Mucosa of gallbladder (tissue), 1 donor: ENCODE measurements around the gene FKBP8. TPM values are rescaled to one million over a fixed set of nuclear protein-coding genes. Genes with fewer than 3 reads are reported as not detected.
A peak's percentile ranks its signal among the peaks of the same experiment; 100 is the strongest.
"Not testable (repeated sequence)": the region's sequence is repeated elsewhere in the genome, so short reads cannot be mapped to it uniquely, and the experiment has no call there.

Source experiments
- DNase-seq: peaks from one replicate; pipeline ENCODE4 v3.0.0-alpha.2; 2020; ENCODE audit warnings: low spot score
- total RNA-seq: library from RNA; stranded (reverse); gene quantifications from one replicate; pipeline ENCODE4 v1.2.1, GENCODE V29; 2021
- donor health status: DM: no; HTN: no; CAD: no.

FKBP8 gene
- total RNA-seq, 1 donor from 2014 or later, result 226 TPM

DNA sequence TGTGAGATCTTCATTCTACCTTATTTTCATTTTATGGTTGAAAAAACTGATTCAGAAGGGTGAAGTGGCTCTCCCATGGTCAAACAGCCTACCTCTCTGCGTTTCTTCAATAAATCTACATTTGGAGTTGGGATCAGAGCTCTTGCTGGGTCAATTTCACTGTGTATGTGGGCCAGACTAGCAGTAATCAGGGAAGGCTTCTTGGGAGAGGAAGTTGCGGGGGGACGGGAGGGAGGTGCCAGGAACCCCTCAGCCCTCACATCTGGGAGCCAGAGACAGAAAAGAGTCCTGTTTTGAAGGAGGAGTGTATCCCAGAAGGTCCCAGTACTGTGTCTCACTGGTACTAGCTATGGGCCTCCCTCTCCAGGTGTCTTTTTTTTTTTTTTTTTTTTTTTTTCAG lies 15.2 kb upstream of the FKBP8 start:
- DNase-seq, result no peak

DNA sequence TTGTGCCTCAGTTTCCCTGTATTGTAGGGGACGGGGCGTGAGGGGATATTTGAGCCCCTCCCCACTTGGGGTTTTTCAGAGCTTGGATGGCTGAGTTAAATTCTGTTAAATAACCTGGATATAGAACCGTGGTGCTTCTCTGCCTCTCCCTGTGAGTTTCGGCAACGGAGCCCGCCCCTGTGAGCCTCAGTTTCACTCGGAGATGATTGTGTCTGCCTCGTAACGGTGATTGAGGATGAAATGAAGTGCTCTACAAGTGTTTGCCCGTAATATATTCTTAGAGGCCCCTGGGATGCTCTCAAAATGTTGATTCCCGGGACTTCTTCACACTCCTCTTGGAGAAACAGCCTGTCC lies 14.8 kb upstream of the FKBP8 start:
- DNase-seq, result no peak

DNA sequence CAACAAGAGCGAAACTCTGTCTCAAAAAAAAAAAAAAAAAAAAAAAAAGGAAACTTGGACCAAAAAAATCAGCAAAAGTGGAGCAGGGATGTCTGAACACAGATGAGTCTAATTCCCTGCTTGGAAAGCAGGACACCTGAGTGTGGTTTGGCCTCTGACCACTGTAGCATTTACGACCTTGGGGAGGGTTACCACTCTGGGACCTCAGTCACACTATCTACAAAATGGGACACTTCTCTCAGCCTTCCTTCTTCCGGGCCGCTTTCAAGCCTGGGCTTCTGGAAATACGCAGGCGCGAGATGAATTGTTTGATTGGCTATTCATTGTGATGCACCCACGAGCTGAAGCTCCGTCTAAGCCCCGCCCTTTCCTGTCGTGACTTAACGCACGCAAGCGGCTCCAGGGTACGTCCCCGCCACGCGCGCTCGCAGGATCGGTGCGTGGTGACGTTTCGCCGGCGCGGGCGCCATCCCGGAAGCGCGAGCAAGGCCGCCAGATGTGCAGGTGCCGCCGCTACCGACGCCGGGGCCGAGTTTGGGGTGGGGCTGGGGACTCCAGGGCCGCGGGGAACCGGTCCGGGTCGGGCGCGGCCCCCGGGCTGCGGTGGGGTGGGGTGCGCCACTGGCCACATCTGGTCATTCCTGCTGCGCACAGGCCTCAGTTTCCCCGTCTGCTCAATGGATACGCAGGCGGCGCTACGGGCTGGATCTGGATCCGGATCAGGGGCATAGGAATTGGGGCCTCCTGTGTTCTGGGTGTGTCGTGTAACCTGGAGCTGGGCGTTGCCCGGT lies 14.2 kb upstream of the FKBP8 start, which contains the start of gene KXD1:
Gene KXD1, plus strand, starts transcription at position 460 of the 791 bp plus-strand sequence. CDS start 4,187 bp downstream, outside the sequence.
- peak; percentile 99 for DNase-seq

DNA sequence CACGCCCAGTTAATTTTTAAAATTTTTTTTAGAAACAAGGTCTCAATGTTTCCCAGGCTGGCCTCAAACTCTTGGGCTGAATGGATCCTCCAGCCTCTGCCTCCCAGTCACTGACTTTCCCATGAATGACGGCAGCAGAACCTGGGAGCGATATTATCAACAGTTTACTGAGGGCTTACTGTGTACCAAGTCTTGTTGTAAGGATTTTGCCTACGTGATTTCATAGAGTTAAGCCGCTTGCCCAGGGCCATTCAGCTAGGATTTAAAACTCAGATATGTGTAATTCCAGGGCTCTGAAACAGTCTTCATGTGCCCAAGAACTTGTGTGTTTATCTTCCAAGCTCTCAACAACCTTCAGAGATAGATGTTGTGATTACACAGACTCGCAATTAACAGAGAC lies 8.3 kb upstream of the FKBP8 start:
- no peak for DNase-seq

DNA sequence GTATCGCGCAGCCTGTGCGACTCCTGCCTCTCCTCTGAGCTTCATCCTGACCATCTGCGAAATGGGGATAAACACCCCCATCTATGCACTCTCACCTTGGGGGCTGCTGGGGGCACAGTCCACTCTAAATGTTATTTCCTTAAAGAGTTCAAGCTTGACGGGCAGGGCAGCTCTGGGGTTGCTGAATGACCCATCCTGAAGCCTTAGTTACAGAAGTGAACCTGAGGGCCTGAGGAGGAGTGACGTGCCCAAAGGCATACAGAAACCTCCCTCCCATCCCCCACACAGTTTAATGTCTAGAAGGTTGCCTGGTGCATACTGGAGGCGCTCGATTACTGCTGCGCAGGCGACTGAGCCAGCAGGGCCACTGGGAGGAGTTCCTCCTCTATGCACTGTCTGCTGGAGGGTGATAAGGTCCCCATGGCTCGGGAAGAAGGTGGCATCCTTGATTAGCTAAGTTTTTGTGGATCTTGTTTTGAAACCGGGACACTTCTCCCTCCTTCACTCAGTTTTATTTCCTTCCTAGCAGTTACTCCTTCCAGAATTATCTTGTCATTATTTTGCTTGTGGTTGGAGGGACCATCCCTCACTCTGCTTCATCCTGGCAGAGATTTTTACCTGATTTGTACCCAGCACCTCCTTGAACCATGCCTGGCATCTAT lies 572 bp upstream of the FKBP8 start:
- DNase-seq, result peak; percentile 74

DNA sequence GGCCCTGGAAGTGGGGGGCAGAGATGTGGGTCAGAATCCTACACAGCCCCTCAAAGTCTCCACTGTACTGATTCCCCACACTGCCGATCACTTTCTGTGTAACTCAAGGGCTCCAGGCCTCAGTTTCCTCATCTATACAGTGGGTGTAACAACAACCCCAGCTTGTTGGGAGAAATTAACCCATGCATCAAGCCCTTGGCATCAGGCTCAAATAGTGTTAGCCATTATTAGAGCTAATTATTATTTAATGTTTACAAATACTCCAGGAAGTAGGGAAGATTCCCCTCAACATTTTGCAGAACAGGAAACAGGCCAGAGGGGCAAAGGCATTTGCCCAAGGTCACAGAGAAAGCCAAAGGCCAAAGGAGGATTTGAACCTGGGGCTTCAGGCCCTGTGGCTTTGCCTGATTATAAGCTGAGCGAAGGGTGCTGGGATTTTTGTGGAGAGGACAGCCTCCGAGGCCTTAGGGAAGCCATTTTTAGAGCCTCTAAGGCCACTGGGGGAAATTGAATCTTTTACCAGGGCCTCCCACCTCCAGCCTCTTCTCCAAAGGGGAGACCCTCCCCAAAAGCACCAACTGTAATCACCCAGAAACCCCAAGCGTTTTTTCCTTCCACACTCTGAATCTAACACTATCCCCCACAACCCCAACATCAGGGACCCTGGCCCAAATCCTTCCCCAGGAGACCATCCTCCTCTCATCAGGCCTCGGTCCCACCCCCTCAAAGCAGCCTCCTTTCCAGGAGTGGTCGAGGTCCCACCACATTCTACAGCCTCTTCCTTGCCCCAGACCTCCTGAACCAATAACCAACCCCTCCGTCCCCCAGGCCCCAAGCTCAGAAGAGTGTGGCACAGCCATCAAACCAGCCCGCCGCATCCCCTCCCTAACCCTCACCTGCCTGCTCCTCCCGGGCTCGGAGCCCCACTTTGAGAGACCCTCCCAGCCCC lies 1.1 kb downstream of the FKBP8 start:
- DNase-seq, result no peak

DNA sequence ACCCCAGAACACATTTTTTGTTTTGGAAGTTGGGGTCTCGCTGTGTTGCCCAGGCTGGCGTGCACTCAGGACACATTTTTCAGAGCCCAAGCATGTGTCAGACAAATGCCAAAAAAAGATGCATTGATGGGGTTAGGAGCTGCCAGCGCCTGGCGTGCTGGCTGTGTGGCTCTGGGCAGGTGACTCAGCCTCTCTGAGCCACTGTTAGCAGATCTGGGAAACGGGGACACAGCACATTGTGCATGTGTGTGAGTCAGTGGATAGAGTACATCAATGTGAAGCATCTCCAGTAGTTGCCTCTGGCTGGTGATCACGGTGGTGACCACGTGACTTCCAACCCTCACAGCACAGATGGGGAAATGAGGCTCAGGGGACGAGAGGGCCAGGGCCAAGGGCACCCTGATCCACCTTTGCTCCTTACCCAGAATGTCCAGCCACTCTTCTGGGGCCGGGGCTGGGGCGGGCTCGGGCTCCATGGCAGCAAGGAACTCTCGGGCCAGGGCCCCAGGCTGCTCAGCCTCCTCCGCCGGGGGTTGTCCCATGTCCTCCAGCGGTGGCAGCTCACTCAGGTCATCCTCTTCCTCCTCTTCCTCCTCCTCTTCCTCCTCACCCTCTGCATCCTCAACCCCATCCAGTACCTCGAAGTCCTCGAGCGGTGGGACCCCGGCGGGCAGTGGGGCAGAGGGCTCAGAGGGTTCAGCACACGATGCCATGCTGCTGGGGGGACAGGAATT lies 1.9 kb downstream of the FKBP8 start:
- DNase-seq, result no peak

DNA sequence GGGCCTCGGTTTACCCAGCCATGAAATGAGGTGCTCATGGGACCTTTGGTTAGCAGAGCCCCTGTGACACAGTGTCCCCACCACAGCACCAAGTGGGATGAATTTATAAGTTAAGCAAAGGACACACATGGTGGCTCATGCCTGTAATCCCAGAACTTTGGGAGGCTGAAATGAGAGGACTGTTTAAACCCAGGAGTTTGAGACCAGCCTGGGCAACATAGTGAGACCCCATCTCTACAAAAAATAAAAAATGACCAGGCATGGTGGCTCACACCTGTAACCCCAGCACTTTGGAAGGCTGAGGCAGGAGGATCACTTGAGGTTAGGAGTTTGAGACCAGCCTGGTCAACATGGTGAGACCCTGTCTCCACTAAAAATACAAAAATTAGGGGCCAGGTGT lies 3.2 kb downstream of the FKBP8 start:
- DNase-seq, result not testable (repeated sequence)

DNA sequence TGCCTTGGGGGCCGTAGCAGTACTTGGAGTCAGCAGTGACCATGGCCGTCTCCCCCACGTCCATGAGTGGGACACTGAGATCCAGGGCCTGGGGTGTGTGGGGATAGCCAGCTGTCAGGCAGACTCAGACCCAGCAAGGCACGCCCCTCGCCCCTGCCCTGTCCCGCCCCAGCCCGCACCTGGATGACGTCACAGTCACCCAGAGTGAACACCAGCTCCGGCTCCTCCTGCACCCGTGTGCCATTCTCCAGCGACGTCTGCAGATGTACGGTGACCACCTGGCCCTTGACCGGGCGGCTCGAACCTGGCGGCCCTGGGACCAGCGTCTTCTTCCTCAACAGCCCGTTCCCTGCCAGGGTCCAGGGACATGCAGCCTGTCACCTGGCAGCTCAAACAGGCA lies 4.0 kb downstream of the FKBP8 start:
- no peak for DNase-seq

DNA sequence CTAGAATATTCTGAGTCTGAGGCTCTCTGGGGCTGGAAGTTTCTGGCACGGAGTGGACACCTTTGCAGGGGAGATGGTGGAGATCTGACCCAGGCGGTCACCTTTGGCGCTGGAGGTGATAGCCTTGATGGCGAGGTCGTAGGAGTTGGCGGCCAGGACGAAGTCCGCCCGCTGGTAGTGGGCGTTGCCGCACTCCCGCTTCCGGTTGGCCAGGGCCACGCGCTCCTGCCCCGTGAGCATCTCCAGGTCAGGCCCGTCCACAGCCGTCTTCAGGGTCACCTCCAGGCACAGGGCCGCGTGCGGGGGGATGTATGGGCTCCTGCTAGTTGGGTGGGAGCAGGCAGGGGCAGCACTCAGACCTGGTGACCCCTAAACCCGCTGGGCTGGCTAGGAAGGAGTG lies 5.3 kb downstream of the FKBP8 start:
- DNase-seq, result no peak

DNA sequence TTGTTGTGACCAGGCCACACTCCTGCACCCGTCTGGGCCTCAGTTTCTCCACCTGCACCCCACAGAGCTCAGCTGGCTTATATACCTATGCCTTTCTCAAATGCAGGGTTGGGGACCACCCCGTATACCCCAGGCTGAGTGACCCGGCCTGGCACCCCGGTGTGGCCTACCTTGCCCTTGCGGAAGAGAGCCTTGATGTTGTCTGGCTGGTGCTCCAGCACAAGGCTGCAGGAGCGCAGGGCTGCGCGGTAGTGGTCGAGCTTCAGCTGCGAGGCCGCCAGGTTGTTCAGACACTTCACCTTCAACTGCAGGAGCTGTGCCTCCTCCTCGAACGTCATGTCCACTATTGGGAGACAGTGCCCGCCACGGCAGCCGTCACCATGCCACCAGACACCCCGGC lies 5.9 kb downstream of the FKBP8 start:
- DNase-seq, result no peak

DNA sequence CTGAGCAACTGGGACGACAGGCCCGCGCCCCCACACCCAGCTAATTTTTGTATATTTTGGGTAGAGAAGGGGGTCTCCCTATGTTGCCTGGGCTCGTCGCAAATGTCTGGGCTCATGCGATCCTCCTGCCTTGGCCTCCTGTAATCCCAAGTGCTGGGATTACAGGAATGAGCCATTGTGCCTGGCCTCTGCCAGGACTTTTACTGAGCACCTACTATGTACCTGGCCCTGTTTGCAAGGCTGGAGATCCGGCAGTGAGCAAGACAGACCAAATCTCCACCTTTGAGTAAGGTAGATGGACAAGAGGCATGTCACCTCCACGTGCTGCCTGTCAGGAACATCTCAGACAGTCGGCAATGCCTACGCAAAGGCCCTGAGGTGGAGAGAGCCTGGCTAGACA lies 6.9 kb downstream of the FKBP8 start:
- DNase-seq, result no peak

DNA sequence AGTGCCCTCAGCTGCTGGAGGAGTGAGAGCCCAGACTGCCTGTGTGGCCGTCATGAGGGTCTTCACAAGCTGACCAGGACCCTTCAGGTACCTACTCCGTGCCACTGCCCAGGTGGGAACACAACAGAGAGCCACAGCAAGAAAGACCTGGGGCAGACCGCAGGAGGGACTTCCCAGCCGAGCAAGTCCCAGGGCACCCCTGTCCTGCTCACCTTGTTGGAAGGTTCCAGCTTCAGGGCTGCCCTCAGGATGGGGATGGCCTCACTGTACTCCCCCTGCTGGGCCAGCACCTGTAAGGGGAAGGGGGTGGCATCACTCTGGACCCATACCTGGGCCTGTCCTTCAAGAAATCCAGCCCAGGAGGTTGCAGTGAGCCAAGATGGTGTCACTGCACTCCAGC lies 10.3 kb downstream of the FKBP8 start:
- no peak for DNase-seq

DNA sequence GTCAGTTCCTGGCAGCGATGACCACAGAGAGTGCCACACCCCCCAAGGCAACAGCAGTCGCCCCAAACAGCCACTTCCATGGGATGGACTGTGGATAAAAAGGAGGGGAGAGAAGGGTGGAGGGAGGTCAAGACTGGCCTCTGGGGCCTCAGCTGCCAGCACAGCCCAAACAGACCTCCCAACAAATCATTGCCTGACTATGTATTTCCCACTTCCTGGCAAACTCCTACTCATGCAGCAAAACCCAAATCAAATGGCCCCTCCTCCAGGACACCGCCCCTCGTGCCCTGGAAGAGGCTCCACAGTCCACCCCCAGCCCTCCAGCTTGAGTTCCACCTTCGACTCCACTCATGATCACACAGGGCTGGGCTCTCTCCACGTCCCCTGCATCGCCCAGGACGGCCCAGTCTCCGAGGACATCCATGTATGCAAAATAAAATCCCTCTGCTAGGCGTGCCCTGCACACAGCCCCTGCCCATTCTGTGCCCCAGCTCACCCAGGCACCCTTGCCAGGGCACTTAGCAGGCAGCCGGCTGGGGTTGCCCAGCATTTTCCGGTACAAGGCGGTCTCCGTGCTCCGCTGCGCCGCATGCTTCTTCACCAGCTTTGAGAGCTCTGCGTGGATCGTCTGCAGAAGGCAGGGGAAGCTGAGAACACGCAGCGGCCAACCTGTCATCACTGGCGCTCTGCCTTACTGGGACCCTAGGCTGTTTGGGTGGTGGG lies 11.0 kb downstream of the FKBP8 start:
- DNase-seq, result no peak

DNA sequence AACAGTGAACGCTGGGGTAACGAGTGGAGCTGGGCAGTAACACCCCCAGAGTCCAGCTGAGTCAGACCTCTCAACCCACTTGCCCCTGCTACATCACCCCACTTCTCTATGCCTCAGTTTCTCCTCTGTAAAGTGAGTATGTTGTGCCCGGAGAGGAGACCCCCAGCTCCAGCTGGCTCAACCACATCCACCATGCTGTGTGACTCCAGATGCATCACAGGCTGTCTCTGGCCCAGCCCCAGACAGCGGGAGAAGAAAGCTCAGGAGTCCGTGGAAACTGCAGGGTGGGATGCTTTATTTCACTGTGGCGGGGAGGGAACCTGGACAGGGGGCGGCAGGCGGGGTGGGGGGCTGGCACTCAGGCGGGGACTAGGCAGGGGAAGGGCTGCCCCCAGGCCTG lies 11.9 kb downstream of the FKBP8 start:
- DNase-seq, result no peak

DNA sequence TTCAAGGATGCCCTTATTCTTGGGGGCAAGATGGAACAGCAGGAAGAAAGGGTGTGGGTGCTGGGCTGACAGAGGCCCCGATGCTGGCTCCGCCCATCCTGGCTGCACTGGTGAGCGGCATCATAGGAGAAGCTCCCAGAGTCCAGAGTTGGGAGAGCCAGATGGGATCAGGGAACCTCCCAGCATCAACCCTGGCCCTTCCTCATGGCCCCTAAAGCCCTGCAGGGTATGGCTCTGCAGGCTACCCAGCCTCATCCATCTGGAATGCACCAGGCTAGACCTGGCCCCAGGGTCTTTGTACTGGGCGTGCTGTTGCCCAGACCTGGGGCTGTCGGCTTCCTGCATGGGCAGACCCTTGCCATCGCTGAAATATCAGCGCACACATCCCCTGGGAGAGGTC lies 13.6 kb downstream of the FKBP8 start:
- DNase-seq, result no peak

DNA sequence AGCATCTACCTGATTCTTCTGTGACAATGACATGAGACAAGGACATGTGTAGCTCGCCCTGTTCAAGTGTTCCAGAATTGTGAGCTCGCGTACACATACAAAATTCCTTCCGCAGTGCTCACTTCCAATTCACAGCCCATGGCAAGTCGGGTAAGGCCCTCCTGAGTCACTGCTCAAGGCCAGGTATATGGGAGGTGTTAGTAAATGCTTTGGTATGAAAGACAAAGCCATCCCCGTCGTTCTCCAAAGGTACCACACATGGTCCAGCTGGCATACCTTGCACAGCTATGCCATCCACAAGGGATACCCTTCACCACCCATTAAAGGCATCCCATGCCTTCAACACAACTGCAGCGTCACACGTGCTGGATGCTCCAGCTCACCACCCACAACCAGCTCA lies 17.1 kb downstream of the FKBP8 start:
- DNase-seq, result no peak

DNA sequence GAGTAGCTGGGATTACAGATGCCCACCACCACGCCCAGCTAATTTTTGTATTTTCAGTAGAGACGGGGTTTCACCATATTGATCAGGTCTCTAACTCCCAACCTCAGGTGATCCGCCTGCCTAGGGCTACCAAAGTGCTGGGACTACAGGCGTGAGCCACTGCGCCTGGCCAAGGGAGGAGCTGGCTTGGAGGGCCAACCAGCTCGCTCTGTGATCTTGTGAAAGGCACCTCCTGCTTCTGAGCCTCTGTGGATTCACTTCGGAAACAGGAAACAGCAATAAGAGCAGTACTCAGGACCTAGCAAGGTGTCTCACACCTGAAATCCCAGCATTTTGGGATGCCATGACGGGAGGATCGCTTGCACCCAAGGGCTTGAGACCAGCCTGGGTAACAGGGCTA lies 19.5 kb downstream of the FKBP8 start:
- DNase-seq, result no peak

DNA sequence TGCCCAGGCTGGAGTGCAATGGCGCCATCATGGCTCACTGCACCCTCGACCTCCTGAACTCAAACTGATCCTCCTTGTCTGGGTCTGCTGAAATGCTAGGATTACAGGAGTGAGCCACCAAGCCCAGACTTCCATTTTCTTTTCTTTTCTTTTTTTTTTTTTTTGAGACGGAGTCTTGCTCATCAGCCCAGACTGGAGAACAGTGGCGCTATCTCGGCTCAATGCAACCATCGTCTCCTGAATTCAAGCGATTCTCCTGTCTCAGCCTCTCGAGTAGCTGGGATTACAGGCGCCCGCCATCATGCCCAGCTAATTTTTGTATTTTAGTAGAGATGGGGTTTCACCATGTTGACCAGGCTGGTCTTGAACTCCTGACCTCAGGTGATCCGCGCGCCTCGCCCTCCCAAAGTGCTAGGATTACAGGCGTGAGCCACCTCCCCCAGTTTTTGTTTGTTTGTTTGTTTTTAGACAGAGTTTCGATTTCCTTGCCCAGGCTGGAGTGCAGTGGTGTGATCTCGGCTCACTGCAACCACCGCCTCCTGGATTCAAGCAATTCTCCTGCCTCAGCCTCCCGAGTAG lies 20.4 kb downstream of the FKBP8 start:
- not testable (repeated sequence) for DNase-seq

DNA sequence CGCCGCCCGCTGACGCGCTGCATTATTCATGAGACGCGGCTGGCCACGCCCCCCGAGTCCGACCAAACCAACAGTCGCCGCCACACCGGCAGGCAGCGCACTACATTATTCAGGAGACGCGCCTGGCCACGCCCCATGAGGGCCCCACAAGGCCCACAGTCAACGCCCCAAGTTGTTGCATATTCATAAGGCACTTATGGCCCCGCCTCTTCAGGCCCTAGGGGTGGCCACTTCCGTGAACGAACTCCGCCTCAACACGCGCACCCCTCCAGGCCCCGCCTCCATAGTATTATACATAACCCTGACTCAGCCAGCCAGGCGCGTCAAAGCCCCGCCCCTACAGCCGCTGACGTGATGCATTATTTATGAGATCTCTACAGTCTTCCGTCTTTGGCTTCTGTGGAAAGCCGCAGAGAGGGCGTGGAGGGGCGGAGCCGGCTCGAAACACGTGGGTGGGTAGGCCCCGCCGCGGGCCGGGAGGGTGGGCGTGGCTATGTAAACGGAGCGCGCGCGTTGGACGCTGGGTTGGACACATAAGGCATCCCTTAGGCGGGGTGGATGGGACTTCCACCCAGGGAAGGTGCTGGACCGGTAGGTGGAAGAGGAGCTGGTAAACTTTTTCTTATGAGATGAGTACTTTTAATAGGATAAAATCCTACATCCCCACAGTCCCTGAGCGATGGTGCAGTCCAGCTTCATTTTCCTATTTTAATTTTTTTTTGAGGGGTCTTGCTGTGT lies 21.1 kb downstream of the FKBP8 start:
- DNase-seq, result peak; percentile 100
